NCI-H128 (cell line): ENCODE data around the gene TCHHL1.
"Not testable (repeated sequence)": the region's sequence is repeated elsewhere in the genome, so short reads cannot be mapped to it uniquely, and the experiment has no call there.

ENCODE experiments used
- DNase-seq: peaks from one replicate; lab custom pipeline; 2025; ENCODE audit not compliant: unreplicated experiment; lab: John Stamatoyannopoulos, UW

Gene TCHHL1

DNA sequence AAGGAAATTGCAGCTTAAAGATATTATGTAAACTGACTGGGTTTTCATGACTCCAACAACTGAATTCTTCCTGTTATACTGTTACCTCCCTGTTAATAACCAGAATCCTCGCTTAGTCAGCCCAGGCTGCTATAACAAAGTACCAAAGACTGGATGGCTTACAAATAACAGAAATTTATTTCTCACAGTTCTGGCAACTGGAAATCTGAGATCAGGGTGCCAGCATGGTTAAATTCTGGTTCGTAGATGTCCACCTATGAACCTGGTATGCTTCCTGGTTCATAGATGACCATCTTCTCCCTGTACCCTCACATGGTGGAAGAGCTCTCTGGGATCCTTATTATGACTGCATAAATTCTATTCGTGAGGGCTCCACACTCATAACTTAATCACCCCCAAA, 8.1 kb upstream of the TCHHL1 start:
- DNase-seq = no peak

DNA sequence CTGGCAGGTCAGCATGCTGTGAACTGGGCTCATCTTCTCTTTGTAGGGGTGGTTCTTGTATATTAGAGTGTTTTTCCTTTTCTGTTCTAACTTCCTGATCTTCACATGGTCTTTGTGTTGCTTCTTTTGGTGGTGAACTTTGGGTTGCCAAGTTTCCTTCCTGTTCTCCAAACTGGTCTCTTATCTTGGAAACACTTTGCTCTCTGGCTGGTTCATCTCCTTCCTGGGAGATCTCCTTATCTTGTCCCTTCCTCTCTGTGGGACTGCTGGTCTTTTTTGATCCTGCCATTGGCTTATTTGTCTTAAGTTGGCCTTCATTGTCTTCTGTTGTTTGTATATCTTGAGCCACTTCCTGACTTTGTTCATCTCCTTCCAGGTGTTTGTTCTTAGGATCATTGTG, 2.1 kb downstream of the TCHHL1 start:
- no peak for DNase-seq

DNA sequence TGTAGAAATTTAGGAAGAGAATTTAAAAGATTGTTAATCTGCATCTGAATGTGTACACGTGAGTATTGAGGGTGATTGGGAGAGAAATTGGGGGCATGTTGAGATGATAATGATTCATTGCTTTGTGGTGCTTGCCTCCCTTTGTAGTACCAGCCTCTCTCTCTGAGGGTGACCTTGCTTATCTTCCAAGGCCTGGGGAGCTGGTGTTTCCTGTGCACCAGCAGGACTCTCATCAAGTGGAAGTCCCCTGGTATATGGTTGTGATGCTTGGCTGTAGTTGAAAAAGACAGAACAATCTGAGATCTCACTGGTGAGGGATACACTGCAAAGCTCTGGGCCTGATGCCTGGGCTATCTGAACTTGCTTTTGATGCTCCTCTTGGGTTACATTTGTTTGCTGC, 4.0 kb downstream of the TCHHL1 start:
- DNase-seq = no peak

DNA sequence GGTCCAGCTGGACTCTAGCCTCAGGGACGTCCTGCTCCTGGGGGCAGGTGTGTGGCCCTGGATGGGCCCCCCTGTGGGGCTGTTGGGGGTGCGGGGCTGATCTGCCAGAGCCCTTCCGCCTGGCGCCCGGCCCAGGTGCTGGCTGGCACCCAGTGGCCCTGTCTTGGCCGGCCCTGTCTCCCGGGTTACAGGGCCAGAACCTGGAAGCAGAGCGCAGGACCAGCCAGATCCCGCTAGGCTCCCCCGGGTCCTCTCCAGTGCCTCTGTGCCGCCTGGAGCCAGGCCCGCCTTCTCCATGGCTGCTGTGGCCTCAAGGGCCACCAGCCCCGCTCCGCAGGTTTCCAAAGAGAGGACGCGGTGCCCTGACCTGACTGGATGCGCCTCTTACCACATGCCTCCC, 7.8 kb downstream of the TCHHL1 start:
- DNase-seq = not testable (repeated sequence)

DNA sequence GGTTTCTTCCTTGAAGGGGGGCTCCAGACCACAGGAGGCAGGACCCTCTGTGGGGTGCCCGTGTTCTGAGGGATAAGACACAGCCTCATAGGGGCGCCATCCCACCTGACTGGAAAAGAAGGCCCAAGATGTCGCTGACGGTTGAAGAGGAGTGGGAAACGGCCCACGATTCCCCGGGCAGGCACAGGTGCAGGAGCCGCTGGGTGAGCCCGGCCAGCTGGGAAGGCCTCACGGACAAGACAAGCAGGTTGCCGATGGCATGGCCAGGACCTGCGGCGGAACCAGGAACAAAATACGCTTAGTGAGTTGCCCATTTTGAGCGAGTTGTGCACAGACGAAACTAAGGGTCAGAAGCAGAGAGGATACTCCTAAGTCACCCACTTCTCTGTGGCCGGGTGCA, 8.4 kb downstream of the TCHHL1 start:
- DNase-seq = not testable (repeated sequence)

DNA sequence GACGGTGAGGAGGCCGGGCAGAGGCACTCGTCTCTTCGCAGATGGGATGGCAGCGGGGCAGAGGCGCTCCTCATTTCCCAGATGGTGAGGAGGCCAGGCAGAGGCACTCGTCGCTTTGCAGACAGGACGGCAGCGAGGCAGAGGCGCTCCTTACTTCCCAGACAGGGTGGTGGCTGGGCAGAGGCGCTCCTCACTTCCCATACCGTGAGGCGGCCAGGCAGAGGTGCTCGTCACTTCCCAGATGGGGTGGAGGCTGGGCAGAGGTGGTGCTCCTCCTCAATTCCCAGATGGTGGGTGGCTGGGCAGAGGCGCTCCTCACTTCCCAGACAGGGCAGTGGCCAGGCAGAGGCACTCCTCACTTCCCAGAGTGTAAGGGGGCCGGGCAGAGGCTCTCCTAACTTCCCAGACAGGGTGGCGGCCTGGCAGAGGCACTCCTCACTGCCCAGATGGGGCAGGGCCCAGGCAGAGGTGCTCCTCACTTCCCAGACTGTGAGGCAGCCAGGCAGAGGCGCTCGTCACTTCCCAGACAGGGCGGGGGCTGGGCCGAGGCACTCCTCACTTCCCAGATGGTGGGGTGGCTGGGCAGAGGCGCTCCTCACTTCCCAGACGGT, 9.9 kb downstream of the TCHHL1 start:
- DNase-seq = no peak

DNA sequence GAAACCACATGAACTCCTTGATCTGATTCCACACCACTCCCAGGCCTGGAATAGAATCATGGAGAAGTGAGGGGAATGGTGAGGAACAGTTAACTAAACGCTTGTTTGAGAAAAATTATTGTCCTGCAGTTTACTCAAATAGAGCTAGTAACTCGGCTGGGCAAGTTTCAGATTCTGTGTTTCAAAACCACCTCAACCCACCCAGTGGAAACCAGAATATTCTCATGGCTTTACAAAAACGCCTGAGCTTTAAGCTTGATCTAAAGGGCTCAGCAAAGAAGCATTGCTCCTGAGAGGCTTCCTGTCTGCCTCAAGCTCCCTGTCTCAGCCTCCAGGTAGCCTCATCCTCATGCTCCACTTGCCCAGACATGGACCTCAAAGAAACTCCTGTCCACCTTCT, 16.6 kb downstream of the TCHHL1 start:
- no peak for DNase-seq

DNA sequence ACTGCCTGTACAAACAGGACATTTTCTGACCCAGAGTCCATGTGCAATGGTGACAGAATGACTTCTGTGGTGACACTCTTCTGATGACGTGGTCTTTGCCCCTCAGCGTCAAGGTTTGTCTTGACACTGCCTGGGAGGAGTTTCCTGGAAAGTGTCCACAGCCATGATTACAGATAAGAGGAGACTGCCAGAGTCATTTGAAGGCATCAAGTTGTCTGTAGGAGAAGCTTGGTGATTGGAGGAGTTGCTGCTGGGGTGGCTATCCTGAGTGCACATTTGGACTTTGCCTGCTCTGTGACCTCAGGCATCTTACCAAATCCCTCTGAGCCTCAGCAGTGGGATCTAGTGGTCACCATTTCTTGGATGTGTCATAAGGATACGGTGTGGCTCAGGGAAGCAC, 17.7 kb downstream of the TCHHL1 start:
- DNase-seq = no peak

DNA sequence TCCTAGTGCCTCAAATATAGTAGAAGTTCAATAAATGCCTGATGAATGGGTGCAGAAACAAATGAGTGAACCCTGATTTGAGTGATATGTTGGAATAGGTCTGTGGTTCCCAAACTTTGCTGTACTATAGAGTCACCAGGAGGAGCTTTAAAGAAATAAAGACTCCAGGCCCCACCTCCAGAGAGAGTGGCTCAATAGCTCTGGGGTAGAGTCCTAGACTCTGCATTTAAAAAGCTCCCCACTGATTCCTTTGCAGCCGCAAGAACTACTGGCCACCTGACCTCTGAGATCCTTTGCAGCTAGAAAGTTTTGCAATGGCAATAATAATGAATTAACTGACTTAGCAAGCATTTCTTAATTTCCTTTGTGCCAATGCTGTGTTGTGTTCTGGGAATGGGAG, 20.9 kb downstream of the TCHHL1 start:
- DNase-seq = no peak

DNA sequence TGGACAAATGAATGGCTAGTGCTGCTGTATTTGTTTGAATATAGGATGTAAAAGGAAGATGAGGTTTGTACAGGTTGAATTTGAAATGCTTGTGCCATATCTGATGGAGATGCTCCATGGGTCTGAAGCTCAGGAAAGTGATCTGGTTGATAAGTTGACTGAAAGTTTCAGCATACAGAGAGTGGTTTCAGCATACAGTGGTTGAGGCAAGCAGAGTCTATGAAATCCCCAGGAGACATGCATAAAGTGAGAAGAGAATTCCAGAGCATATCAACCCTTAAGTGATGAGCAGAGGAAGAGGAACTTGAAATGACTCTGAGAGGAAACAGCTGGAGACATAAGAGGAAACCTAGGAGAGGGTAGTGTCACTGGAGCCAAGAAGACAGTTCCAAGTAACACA, 21.7 kb downstream of the TCHHL1 start:
- DNase-seq = no peak

DNA sequence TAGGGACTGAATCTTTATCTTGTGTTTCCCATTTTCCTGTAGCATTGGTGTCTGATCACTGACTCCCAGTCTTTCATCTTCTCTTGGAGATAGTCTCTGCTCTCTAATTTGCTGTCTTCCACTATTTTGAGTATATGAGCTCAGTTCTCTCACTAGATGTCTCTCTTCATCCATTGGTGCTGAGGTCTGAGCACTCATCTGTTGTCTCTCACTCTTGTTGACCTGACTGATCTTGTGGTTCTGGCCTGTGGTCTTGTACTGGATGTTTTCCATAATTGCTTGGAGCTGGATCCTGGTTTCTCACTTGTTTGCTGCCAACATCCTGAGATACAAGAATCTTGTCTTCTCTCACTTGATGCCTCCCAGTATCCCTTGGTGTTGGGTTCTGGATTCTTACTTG, 26.9 kb downstream of the TCHHL1 start:
- no peak for DNase-seq

DNA sequence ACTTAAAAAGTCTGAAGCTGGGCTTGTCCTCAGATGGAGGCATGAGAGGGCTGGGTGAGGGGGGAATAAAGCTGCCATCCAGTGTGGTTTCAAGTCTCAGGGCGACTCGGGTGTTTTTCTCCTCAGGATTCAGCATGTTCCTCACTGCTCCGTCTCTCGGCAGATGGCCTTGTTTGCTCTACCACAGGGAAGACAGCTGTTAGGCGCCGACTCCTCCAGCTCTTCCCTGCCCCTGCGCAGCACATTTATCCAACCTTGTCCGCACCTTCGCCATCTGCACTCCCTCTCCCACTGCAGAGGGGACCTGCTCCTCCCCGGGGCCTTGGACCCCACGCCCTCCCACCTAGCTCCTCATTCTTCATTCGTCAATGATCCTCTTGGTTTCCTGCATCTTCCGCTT, 35.5 kb downstream of the TCHHL1 start:
- no peak for DNase-seq

DNA sequence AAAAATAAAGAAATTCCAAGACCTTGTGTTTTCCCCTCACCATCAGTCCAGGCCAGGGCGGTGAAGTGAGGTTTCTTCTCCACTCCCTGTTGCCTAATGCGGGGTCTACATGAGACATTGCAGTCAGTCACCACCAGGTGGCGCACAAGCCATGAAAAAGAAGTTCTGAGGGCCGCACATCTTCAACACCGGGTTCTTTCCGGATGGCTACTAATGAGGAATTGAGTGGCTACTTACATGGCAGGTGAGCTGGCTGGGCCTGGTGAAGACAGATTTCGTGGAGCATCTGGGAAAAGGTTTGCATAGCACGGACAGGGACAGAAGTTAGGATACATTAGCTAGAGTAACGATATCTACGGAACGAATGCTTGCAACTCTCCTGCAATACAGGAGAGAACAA, 36.3 kb downstream of the TCHHL1 start:
- DNase-seq = peak; percentile 53

DNA sequence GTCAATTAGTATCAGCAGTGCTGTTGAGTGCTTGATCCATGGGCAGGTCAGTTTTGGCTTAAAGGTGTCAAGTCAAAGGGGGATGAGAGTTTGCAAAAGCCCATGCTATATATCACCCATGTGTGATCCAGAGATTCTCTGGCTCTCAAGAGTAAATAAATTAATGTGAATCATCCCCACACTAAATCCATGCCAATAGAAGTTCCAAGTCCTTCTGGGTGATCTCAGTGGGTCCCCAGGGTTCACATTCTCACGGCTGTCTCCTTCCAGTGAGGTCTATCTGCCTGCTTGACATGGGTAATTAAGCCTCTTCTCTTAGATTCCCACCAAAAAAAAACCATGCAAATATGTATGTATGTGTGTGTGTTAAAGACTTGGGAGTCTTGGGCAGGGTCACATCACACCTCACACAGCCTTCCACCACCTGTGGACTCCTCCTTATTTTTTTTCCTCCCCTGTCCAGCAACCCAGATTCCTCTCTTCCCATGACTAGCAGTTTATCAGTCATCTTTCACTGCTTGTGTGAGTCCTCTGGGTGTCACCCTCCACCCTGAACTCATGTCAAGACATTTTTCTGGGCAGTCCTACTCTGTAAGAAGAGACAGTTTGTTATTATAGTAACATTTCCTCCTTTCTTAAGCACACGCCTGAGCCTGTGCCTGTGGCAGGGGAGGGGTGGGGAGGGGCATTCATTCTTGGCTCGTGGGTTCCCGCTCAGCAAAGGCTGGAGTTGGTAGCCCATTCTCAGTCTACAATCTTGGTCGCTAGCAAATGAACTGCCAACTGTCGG, 37.8 kb downstream of the TCHHL1 start:
- no peak for DNase-seq

DNA sequence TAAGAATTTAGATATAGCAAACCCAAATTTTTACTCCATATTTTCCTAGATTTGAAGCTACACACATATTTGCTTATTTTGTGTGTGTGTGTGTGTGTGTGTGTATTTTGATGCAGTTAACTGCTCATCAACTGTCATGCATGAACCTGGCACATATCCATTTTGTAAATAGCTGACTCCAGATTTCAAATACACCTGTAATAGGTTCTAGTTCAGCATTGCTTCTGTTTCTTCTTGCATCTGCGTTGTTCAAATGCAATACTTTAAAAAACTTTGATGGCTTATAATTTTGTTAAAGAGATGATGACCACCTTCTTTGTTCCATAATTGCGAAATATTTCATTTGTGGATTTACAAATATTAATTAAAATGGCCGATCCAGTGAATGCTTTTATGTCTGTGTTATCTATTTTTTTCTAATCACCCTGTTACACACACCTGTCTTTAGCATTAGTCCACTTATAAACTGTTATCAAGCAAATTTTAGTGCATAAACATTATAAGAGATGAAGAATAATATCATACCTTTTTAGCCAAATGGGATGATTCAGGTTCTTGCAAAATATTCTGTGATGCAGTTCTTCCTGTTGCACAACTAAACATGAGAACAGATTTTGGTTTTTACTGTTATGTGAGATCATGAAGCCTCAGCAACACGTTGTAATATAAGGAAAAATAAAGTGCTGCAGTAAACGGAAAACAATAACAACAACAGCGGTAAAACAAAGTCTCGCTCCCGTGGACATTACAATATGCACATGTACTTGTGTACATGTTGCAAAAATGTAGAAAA, 39.4 kb downstream of the TCHHL1 start:
- DNase-seq = no peak

DNA sequence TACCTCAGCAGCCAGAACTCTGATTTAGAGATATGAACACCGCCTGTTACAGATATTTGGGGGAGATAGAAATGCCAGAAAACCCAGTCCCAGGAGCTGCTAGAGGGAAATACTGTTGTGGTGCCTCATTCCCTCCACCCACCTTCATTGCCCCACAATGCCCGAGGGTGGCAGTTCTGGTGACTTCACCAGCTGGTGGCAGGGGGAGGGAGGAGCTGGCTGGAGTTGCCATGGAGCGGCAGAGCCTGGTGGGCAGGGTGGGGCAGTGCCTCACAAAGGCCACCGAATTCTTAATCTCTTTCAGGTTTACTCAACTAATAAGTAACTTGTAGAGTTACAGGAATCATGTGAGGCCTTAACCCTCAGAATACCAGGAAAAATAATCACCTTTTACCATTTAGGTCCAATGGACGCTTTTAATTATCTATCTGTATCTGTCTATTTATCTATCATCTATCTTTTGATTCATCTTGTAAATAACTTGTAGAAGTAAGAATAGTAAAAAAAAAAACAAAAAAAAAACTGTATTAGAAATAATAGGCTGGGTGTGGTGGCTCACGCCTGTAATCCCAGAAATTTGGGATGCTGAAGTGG, 40.4 kb downstream of the TCHHL1 start:
- no peak for DNase-seq

DNA sequence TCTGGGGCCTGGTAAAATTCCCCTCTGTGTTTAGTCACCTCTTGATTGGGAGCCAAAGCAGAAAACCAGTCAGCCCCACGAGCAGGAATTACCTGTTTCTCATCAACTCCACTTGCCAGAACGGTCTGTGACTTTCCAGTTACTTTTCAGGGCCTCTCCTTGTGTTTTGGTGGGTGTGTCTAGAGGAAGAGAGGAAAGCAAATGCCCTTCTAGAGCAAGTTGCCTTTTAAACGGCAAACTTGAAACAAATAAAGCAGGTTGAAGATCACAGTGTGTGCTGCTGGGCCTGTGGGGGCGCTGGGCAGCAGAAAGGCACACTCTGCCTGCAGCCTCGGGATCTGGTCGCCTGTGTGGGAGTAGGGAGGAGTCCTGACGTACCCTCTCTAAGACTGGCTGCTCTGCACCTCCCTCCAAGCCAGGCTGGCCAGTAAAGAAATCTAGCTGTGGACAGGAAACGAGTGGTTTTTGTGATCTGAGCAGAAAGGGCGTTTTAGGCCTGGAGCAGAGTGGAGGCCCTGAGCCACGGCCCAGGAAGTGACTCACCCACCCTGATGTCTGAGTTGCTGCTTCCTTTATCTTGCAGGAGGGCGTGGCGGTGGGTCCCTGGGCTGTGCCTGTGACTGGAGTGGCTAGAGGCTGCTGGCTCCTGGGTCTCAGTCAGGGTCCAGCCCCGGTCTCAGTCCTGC, 41.0 kb downstream of the TCHHL1 start:
- DNase-seq = no peak

DNA sequence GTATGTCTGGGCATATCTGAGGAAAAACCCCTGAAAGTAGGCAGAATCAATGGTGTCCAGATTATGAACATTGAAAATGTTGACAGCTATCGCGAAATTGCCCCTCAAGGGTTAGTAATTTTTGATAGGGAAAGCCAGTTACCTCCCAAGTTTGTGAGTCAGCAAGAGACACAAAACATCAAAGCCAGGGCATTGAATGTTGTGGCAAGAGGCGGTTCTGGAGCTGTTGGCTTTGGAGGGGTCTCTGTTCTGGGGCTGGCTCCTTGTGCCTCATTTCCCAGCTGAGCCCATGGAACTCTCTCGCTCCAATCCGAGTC, 41.5 kb downstream of the TCHHL1 start:
- DNase-seq = no peak

DNA sequence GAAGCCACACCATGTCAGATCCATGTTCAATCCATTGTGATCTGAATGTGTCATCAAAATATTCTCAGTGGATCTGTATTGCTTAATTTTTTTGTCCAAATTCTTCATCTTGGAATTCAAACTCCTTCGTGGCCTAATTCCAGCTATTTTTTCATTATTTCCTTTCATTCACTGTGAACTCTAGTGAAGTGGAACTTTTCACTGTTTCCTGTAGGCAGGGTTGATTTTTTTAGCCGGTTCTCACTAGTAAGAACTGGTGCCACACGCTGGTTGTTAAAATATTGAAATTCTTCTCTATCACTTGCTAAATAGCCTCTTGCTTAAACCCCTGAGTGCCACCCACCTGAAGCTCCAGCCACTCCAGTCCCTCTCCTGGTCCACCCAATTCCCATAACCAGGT, 44.5 kb downstream of the TCHHL1 start:
- no peak for DNase-seq

DNA sequence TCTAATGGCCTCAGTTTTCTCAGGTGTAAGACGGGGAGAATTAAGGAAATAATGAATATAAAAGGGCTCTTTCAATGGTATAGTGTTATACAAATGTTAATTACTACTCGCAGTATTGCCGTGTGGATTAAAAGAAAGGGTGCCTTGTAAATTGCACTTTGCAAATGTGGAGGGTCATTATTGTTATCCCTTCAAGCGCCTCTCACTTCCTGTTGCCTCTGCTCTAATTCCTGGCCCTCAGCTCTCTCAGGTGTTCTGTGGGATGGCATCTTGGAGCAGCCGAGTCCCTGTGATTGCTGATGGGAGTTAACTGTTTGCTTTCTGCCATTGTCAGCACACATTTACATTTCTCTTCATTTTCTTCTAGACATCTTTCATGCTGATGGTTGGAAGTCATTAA, 45.0 kb downstream of the TCHHL1 start:
- no peak for DNase-seq

DNA sequence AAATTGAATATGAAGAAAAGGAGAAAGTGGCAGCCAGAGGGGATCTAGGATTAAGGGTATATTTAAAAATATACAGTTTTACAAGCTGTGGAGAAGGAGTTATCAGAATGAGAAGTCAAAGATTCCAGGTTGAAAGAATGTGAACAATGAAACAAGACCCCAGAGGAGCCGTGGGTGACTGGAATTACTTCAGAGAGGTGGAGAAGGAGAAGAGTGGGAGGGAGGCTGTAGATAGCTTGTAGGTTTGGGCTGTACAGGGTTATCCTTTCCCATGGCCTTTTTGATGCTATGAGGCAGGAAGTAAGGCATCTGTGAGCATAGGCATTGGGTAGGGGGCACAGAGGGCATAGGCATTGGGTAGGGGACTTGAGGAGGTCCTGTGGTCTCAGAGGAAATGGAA, 46.8 kb downstream of the TCHHL1 start:
- DNase-seq = no peak
